Measurements from ENCODE around the gene C6orf47.

The C6orf47 gene

DNA sequence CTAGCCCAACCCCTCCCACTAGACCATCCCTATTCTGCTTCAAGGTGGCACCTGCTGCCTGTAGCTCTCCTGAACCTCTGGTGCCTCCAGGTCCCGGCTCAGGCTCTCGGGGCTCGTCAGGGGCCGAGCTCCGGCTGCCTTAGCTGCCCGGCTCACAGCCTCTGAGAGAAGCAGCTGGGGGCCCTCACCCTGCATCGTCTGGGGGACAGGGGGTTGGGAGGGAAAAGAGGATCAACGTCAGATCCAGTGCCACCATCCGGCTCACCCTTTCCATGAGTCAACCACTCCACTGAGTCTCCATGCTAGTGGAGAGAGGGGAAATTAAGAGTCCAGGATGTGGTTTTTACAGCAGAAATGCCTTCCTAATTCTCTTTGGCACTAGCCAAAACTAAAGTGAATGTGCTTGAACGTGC is 21.1 kb downstream of the C6orf47 start:
- H3K4me2 ChIP-seq = peak overlapping the region in 5 of 11 experiments; percentile 10 to 45 (median 29); a peak in 6 of 22 replicates
- no peak overlapping the region for H3K4me3 ChIP-seq
- H3K9ac ChIP-seq = peak overlapping the region in 6 of 11 experiments; percentile 1 to 51 (median 8); a peak in 5 of 22 replicates
- H3K9me3 ChIP-seq (replicated peaks in 1 of 11) = no peaks in the 10 kb centered on the region
- H3K4me1 ChIP-seq = peaks cover 8 to 23% (median 12%) of the 10 kb centered on the region in 10 experiments; a peak in 14 of 20 replicates
- TF ChIP-seq Cebpa-rat (IDR thresholded peaks at IDR 0.05) = no peak
- peaks cover 96 to 99% (median 97%) of the 10 kb centered on the region in 11 experiments for H3K36me3 ChIP-seq
- peak overlapping the region in 6 of 11 experiments; percentile 1 to 39 (median 14); a peak in 6 of 22 replicates for H3K27ac ChIP-seq
- peaks cover 37 to 94% (median 83%) of the 10 kb centered on the region in 11 experiments; a peak in 21 of 22 replicates for H4K20me1 ChIP-seq
- H3K27me3 ChIP-seq = no peaks in the 10 kb centered on the region

DNA sequence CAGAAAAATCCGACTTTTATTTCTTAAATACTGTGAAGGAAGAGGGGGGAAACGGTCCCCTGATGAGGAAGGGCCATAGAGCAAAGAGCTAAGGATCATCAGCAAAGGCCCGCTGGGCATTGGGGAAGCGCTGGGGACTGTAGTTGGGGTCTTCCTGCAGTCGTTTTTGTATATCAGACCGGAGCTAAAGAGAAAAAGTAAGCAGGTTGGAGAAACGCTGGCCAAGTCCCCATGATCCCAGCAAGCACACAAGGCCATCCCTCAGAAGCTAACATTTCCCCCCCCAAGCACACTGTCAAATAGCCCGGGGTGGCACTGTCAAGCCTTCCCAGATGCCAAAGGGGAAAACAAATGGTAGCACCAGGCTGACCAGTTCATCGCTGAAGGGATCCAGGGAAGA is 21.5 kb downstream of the C6orf47 start:
- H3K27me3 ChIP-seq = no peaks in the 10 kb centered on the region
- H3K27ac ChIP-seq = peak overlapping the region in 5 of 11 experiments; percentile 1 to 39 (median 17); a peak in 5 of 22 replicates
- no peak for TF ChIP-seq Cebpa-rat (IDR thresholded peaks at IDR 0.05)
- no peak overlapping the region for H3K4me3 ChIP-seq
- H4K20me1 ChIP-seq = peaks cover 39 to 94% (median 83%) of the 10 kb centered on the region in 11 experiments; a peak in 21 of 22 replicates
- H3K9ac ChIP-seq = peak overlapping the region in 2 of 11 experiments; percentile 8 to 12; a peak in 2 of 22 replicates
- no peaks in the 10 kb centered on the region for H3K9me3 ChIP-seq (replicated peaks in 1 of 11)
- peaks cover 96 to 99% (median 97%) of the 10 kb centered on the region in 11 experiments for H3K36me3 ChIP-seq
- H3K4me2 ChIP-seq = peak overlapping the region in 3 of 11 experiments; percentile 29 to 45 (median 42); a peak in 4 of 22 replicates
- H3K4me1 ChIP-seq = peaks cover 8 to 23% (median 12%) of the 10 kb centered on the region in 10 experiments; a peak in 14 of 20 replicates

DNA sequence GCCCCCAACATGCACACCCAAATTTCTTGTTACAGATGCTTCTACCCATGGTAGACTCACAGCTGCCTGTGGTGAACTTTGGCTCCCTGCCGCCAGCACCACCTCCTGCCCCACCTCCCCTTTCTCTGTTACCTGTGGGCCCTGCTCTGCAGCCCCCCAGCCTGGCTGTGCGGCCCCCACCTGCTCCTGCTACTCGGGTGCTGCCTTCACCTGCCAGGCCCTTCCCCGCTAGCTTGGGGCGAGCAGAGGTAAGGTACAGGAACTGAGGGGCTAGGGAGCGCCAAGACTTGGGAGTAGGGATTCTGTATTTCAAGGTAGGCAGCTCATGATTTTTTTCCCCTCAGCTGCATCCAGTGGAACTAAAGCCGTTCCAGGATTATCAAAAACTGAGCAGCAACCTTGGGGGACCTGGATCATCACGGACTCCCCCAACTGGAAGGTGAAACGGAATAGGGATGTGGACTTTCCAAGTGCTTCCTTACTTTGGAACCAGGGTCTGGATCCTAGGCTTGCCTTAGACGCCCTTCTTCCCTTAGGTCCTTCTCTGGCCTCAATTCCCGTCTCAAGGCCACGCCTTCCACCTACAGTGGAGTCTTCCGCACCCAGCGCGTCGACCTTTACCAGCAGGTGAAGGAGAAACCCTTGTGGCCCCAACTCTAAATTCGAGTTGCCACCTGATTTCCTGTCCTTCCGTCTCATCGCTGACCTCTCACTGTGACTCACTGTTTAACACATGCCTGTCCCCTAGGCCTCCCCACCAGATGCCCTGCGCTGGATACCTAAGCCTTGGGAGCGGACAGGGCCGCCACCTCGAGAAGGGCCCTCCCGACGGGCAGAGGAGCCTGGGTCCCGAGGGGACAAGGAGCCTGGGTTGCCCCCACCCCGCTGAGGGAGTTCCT is 23.6 kb downstream of the C6orf47 start:
- no peak for TF ChIP-seq Cebpa-rat (IDR thresholded peaks at IDR 0.05)
- H4K20me1 ChIP-seq = peaks cover 56 to 98% (median 95%) of the 10 kb centered on the region in 11 experiments; a peak in 21 of 22 replicates
- peaks cover 8 to 23% (median 12%) of the 10 kb centered on the region in 10 experiments; a peak in 14 of 20 replicates for H3K4me1 ChIP-seq
- peaks cover 98 to 99% (median 98%) of the 10 kb centered on the region in 11 experiments for H3K36me3 ChIP-seq
- no peaks in the 10 kb centered on the region for H3K9me3 ChIP-seq (replicated peaks in 1 of 11)
- peak overlapping the region in 2 of 11 experiments; percentile 30 to 36; a peak in 2 of 22 replicates for H3K4me2 ChIP-seq
- H3K27ac ChIP-seq = no peak overlapping the region
- 0 out of 22 replicates have a peak overlapping the region, but pooled peaks of 1 of the 11 experiments have one; percentile 15 for H3K9ac ChIP-seq
- H3K27me3 ChIP-seq = no peaks in the 10 kb centered on the region
- no peak overlapping the region for H3K4me3 ChIP-seq

DNA sequence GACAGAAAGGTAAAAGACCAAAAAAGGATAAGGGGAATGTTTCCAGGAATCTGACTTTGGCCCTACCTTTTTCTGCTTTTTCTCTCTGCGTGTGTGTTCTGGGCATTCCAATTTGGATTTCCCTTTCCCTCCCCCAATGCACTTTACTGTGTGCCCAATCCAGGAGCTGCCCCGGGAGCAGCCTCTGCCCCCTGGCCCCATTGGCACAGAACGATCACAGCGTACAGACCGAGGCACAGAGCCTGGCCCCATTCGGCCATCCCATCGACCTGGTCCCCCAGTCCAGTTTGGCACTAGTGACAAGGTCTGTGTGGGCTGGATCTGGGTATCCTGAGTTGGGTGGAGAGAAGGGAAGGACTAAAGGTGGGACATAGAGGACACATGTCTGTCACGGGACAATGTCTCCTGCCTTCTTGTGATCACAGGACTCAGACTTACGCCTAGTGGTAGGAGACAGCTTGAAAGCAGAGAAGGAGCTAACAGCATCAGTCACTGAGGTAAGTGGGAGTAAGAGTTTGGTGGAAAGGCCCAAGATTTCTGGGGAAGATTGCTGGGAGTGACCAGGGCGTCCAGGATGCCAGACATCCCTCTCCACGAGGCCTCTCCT is 25.5 kb downstream of the C6orf47 start:
- H4K20me1 ChIP-seq = peaks cover 66 to 98% (median 96%) of the 10 kb centered on the region in 11 experiments; a peak in 21 of 22 replicates
- no peak overlapping the region for H3K27ac ChIP-seq
- TF ChIP-seq Cebpa-rat (IDR thresholded peaks at IDR 0.05) = no peak
- H3K4me1 ChIP-seq = peaks cover 8 to 16% (median 11%) of the 10 kb centered on the region in 10 experiments; a peak in 14 of 20 replicates
- H3K9me3 ChIP-seq (replicated peaks in 1 of 11) = no peaks in the 10 kb centered on the region
- no peaks in the 10 kb centered on the region for H3K27me3 ChIP-seq
- no peak overlapping the region for H3K4me2 ChIP-seq
- H3K4me3 ChIP-seq = no peak overlapping the region
- peaks cover 98 to 99% (median 98%) of the 10 kb centered on the region in 11 experiments for H3K36me3 ChIP-seq
- peak overlapping the region in 4 of 11 experiments; percentile 16 to 28 (median 22); a peak in 4 of 22 replicates for H3K9ac ChIP-seq

DNA sequence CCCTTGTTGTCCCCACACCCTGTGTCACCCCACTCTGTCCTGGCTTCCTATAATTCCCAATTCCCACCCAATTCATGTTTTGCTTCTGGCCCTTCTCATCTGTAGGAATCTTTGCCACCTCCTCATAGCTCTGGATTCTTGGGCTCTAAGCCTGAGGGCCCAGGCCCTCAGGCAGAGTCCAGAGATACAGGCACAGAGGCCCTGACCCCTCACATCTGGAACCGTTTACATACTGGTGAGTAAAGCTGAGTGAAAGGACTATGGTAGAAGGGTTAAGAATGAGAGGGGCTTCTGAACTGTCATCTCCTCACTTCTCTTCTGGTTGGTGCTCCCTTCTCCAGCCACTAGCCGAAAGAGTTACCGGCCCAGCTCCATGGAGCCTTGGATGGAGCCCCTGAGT is 26.4 kb downstream of the C6orf47 start:
- H3K9me3 ChIP-seq (replicated peaks in 1 of 11) = no peaks in the 10 kb centered on the region
- H3K4me2 ChIP-seq = no peak overlapping the region
- H3K27me3 ChIP-seq = no peaks in the 10 kb centered on the region
- peaks cover 98 to 99% (median 98%) of the 10 kb centered on the region in 11 experiments for H3K36me3 ChIP-seq
- H3K4me3 ChIP-seq = no peak overlapping the region
- H3K9ac ChIP-seq = peak overlapping the region in 7 of 11 experiments; percentile 8 to 41 (median 20); a peak in 4 of 22 replicates
- H3K27ac ChIP-seq = no peak overlapping the region
- H3K4me1 ChIP-seq = peaks cover 1 to 10% (median 3%) of the 10 kb centered on the region in 10 experiments; a peak in 12 of 20 replicates
- TF ChIP-seq Cebpa-rat (IDR thresholded peaks at IDR 0.05) = no peak
- peaks cover 59 to 98% (median 95%) of the 10 kb centered on the region in 11 experiments; a peak in 21 of 22 replicates for H4K20me1 ChIP-seq

DNA sequence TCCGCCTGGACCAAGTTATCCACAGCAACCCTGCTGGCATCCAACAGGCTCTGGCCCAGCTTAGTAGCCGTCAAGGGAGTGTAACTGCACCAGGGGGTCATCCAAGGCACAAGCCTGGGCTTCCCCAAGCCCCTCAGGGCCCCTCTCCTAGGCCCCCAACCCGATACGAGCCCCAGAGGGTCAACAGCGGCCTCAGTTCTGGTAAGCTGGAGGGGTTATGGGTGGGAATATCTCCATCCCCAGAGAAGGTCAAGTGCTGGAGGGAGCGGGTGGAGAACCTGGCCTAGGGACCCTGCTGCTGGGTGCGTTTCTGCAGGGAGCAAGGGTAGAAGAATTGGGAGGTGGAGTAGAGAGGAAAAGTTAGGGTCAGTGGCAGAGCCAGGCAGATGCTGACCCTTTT is 27.1 kb downstream of the C6orf47 start:
- H4K20me1 ChIP-seq = peaks cover 61 to 98% (median 96%) of the 10 kb centered on the region in 11 experiments; a peak in 21 of 22 replicates
- no peak overlapping the region for H3K27ac ChIP-seq
- H3K36me3 ChIP-seq = peaks cover 98 to 99% (median 98%) of the 10 kb centered on the region in 11 experiments
- H3K9ac ChIP-seq = peak overlapping the region in 5 of 11 experiments; percentile 1 to 41 (median 15); a peak in 4 of 22 replicates
- H3K9me3 ChIP-seq (replicated peaks in 1 of 11) = no peaks in the 10 kb centered on the region
- no peak overlapping the region for H3K4me2 ChIP-seq
- H3K4me3 ChIP-seq = no peak overlapping the region
- peaks cover 0 to 10% (median 0%) of the 10 kb centered on the region in 10 experiments; a peak in 3 of 20 replicates for H3K4me1 ChIP-seq
- H3K27me3 ChIP-seq = no peaks in the 10 kb centered on the region
- TF ChIP-seq Cebpa-rat (IDR thresholded peaks at IDR 0.05) = no peak

DNA sequence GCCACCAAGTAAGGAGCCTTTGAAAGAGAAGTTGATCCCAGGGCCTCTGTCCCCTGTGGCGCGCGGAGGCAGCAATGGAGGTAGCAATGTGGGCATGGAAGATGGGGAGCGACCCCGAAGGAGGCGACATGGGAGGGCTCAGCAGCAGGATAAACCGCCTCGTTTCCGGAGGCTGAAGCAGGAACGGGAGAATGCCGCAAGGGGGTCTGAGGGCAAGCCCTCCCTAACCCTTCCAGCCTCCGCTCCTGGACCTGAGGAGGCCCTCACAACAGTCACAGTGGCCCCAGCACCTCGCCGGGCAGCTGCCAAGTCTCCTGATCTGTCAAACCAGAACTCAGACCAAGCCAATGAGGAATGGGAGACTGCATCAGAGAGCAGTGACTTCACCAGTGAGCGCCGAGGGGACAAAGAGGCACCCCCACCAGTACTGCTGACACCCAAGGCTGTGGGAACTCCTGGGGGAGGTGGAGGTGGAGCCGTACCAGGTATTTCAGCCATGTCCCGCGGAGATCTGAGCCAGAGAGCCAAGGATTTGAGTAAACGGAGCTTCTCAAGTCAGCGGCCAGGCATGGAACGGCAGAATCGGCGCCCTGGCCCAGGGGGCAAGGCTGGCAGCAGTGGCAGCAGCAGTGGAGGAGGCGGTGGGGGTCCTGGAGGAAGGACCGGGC is 28.2 kb downstream of the C6orf47 start:
- Histone ChIP-seq H3K4me3 (no peak overlapping the region), H3K36me3 (peaks cover 100% of the 10 kb centered on the region in 11 experiments), H4K20me1 (peaks cover 72 to 100% (median 98%) of the 10 kb centered on the region in 11 experiments; a peak in 21 of 22 replicates), H3K9me3 (replicated peaks in 1 of 11) (no peaks in the 10 kb centered on the region), H3K27ac (no peak overlapping the region; a peak in 2 of 22 replicates), H3K27me3 (no peaks in the 10 kb centered on the region), H3K4me2 (no peak overlapping the region), H3K4me1 (peaks cover 0 to 10% (median 0%) of the 10 kb centered on the region in 10 experiments; a peak in 3 of 20 replicates), H3K9ac (peak overlapping the region in 7 of 11 experiments; percentile 1 to 48 (median 30); a peak in 8 of 22 replicates)
- no peak for TF ChIP-seq Cebpa-rat (IDR thresholded peaks at IDR 0.05)
